DMS153 treated with DMSO at 0.1 percent for 48 hours (cell line): ENCODE measurements around the gene HMCN1.

ENCODE experiments used
- DNase-seq: peaks from one replicate; lab custom pipeline; 2025; ENCODE audit not compliant: unreplicated experiment; lab: John Stamatoyannopoulos, UW

HMCN1 gene

DNA sequence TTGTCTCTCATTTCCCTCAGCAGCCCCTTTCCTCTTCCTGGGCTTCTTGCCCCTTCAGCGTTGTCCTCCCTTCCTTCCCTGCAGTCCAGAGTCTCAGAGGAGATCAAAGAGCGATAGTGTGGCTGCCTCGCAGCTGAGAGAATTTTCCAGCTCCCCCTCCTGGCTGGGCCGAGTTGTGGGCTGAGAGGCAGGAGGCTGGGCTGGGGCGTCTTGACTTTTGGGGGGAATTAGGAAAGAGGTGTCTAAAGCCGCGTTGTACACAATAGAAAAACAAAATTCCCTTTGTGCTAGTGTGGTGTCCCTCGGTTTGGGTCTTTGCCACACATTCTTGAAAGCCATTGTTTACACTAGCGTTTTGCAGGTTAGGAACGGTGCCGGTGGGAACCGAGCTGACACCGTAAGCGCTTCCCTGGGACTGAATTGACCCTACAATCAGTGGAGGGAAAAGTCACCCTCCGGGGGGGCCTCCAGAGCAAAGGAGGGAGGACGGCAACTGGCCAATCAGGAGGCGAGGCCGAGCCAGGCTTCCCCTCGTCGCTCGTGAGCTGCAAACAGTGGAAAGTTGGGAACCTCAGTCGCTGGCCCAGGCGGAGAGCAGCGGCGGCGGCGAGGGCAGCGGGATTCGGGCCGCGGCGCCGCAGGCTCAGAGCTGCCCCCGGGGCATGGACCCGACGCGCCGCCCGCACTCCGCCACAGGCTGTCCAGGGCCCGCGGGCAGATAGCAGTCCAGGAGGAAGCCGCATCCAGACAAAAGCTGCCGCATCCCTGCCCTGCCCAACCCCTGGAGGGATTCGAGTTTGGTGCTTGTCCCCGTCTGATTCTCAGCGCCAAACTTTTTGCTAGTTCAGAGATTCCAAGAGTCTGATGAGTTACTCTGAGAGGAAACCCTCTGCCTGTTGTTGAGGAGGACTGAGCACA lies at the start of gene HMCN1:
Gene HMCN1, plus strand, starts transcription at position 574 of the 918 bp plus-strand sequence. CDS start 389 bp downstream, outside the sequence.
- peak; percentile 21 for DNase-seq

DNA sequence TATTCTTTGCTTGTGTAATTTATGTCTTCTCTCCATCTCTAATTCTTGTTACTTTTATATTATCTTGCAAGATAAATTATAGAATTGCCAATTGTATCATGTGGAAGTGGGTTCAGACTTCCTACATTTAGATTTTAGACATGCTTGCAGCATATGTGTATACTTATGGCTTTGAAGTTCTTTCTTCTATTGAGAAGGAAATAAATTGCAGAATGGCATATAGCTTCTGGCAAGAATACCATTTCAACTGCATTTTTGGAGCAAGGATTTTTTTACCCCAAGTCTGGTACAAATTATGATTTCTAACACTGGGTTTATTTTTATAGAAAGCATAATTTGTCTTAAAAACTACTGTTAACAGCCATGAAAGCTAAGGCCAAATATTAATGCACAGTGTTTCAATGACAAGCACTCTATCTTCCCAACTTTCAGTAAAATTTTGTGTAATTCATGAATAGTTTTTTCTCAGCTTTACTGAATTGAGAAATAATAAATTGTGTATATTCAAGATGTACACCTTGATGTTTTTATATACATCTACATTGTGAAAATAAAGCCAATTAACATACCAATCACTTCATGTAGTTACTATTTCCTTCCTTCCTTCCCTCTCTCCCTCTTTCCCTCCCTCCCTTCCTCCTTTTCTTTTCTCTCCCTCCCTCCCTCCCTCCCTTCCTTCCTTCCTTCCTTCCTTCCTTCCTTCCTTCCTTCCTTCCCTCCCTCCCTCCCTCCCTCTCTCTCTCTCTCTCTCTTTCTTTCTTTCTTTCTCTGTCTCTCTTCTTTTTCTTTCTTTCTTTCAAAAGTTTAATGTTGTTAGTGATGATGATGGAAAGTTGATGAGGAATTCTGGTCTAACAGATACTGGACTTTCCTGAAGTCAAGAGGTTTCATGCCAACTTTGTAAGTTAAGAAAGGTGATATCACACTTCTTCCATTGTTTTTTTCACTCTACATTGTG lies 47.1 kb upstream of the HMCN1 start:
- no peak for DNase-seq

- DNase-seq = no peak
Measured at GRCh38 chr1:185690527-185690926, 43.7 kb upstream of the HMCN1 start.

- no peak for DNase-seq
Measured at GRCh38 chr1:185693654-185694053, 40.5 kb upstream of the HMCN1 start.

DNA sequence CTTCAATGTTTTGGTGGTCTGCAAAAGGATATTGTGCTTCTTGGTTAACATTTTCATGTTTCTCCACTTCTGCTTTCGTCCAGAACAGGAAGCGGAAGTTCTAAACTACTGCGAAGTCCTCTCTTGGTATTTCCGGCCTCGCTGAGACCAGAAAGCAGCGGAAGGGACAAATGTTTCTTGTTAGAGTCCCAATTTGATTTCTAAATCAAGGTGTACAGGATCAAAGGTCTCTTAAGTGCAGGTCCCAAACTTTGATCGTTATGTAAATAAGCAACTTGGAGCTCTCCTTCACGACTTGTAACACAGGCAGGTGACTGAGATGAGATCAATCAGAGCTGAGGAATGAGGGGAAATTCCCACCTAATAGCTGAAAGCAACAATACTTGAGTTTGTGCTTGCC lies 40.1 kb upstream of the HMCN1 start:
- no peak for DNase-seq

DNA sequence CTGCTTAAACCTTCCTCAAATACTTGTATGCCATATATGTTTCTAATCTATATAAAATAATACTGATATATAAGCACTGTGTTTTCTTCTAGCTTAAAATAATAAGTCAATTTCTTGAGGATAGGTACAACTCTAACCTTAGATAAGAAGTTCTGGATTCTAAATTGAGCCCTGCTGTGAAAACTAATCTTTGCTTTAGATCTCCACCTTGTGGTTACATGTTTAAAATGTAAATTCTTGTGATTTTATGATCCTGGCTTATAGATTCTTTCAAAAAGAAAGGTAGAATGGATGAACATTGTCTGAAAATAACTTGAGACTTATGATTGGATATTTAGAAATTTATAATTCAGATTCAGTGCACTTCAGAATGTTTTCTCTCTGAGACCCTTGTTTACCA lies 38.9 kb upstream of the HMCN1 start:
- DNase-seq = peak; percentile 33

GRCh38 chr1:185696422-185697150 lies 37.6 kb upstream of the HMCN1 start:
- peak; percentile 65 for DNase-seq

- DNase-seq = no peak
Measured at GRCh38 chr1:185699874-185700273, 34.3 kb upstream of the HMCN1 start.

DNA sequence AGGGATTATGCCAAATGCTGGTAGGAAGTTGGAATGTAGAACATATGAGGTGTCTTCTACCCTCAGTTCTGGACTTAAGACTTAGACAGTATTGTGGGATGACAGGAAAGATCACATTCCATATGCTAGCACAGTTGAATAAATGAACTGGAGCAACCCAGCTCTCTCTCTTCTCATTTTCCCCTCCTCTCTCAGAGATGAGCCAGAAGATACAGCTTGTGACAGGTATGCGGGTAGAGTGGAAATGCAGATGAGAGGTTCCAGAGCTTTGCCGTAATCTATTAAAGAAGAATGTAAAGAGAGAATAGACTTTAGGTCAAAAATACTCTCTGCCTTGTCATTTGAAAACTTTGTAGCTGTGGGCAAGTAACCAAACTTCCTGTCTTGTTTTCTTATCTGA lies 32.5 kb upstream of the HMCN1 start:
- DNase-seq = no peak

DNA sequence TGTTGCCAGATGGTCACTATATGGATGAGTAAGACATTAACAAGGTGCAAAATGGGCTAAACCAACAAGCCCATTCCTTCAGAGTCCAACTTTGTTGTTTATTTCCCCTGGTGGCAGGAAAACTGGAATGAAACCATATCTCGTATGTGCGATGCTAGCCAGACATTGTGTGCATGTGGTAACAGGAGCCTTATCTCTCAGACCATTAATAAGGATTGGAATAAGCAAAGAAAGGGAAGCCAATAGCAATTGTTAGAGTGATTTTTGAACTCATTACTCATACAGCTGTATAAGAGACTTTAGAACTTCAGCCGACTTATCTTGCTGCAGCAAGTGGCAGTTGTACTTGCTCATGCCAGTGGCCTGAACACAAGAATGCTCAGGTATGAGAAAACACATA lies 30.0 kb upstream of the HMCN1 start:
- no peak for DNase-seq

DNA sequence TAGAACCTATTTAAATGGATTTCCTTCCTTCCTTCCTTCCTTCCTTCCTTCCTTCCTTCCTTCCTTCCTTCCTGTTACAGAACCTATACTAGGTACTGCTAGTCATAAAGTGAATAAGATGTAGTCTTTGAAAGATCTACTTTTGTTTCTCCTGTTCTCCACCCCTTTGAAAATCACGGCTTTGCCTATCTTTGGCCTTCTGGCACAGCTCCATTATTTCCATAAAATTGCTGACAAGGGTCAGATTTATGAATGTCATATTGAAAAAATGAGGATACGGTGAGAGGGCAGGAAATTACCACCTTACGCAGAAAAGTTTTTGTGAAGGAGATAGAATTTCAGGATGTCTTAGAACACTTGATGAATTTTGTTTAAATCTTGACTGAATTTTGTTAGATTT lies 18.1 kb upstream of the HMCN1 start:
- DNase-seq = no peak

DNA sequence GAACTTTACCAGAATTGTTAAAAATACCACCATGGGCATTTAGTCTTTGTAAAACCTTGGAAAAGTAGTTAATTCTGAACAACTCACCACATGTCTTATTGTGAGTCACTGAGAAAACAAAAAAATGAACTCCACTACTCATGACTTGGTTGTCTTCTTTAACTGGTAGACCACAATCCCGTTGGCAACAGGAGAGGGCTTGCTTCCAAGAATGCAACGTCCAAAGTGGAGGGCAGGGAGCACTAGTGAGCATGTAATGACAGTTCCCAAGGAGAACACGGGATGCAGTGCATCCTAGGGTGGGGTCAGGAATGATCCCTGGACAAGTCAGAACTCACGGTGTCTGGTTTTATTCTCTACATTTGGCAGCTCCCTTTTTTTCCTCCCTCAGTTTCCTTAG lies 15.2 kb upstream of the HMCN1 start:
- no peak for DNase-seq

DNA sequence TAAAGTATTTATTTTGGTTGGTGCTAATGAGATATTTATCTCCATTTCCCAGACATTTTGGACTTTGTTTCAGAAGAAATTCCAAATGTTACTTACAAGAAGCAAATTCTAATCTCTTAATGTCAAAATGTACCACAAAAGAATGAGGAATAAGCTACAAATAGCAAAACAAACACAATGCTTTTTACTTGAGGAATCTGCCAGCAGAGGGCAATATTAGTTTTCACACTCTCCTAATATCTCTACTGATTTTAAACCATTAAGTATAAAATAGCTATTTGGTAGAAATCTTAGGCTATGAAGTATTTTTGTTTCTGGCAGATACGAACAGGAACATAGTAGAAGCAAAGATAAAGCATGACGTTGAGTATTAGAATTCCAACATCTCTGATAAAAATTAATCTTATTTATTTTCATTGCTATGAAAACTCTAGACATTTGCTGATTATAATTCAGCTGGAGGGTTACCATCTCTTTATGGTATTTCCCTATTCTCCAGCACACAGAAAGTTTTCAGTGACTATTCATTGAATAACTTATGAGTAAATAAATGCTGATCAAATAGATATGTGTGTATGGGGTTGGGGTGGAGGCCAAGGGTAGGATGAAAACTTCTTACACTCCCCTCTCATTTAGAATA lies 13.4 kb upstream of the HMCN1 start:
- peak; percentile 10 for DNase-seq

GRCh38 chr1:185721553-185721952 lies 12.6 kb upstream of the HMCN1 start:
- no peak for DNase-seq

DNA sequence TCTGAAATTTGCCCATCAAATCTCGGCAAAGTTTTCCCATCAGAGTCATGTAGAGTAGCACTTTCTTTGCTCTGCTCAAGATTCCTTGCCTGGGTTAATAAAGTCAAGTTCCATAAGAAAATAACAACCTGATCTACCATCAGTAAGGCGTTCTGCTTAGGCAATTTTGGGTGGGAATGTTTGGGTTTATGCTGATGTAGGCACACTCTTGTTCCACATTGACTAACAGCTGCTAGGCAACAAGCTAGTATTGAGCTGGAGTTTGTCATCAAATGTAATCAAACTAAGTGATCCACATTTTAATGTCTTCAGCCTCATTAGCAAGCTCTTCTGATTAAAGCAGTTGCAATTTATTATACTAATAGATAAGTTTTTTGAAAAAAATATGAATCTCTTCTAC lies 12.1 kb upstream of the HMCN1 start:
- no peak for DNase-seq

DNA sequence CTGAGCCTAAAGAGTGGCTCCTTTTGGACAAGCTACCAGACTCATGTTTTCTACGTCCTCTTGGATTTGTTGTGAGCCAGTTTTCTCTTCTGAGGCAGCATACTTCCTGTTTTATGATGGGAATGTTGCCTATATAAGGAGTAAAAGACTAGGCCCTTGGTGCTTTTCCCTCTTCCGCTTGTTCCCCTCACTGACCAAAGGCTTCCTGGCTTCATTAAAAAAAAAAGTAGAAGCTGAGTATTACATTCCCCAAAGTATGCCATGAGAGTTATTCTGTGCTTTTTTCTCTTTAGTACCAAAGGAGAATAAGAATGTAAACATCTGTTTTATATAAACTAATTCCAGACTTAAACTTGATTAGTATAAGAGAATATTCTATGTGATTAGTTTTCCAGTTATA lies 6.5 kb upstream of the HMCN1 start:
- DNase-seq = no peak

GRCh38 chr1:185731446-185731845 lies 2.7 kb upstream of the HMCN1 start:
- DNase-seq = no peak

GRCh38 chr1:185732951-185733350 lies 1.2 kb upstream of the HMCN1 start:
- DNase-seq = no peak

DNA sequence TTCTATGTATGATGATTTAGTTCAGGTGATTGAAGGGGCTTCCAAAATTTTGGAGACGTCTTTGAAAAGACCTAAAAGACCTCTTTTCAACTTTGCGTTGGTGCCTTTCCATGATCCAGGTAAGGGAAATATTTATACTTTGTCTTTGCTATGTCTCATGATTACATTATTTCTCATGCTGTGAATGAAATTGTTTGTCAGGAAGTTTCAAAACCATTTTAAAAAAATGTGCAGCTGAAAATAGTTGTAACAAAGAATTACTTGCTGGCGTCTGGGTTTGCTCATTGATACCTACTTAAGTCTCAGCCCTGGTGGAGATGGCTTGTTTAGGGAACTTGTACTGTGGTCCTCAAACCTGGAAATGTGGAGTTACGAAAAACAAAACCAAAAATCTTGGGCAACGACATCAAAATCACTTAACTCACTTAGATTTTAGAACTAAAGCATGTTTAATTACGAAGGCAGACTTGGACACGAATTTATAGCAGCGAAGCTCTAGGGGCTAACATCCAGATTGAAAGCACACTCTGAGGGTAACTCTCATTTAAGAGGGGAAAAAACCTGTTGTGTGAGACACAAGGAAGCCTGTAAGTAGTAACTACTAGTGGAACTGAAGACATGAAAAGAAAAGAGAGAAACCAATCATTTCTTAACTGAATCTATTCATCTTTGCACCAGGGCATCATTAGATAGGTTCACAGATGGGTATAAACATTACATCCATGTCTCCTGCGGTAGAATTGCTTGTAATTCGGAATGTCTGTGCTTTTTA lies 924 bp downstream of the HMCN1 start:
- DNase-seq = no peak

- DNase-seq = no peak
Measured at GRCh38 chr1:185735701-185736064, 1.5 kb downstream of the HMCN1 start.
